CD1c-positive myeloid dendritic cell (primary cell): ENCODE data around the gene ARMC2.
"Not testable (repeated sequence)": the region's sequence is repeated elsewhere in the genome, so short reads cannot be mapped to it uniquely, and the experiment has no call there.

Experiments
- DNase-seq: peaks from one replicate; pipeline ENCODE4 v3.0.0-alpha.2; 2016; ENCODE audit errors: extremely low spot score

Gene ARMC2

GRCh38 chr6:108848116-108848868 lies at the start of gene ARMC2:
ARMC2 (plus strand) TSS chr6:108848422; CDS start chr6:108854268, 5,846 bp downstream.
- DNase-seq: peak; percentile 98

- peak; percentile 23 for DNase-seq
Observed at GRCh38 chr6:108798670-108799353, 49.4 kb upstream of the ARMC2 start.

- no peak for DNase-seq
Observed at GRCh38 chr6:108799354-108799717, 48.9 kb upstream of the ARMC2 start.

GRCh38 chr6:108799791-108800190 lies 48.4 kb upstream of the ARMC2 start:
- no peak for DNase-seq

- DNase-seq: no peak
Observed at GRCh38 chr6:108800427-108800864, 47.8 kb upstream of the ARMC2 start.

- peak; percentile 53 for DNase-seq
Observed at GRCh38 chr6:108801366-108801765, 46.9 kb upstream of the ARMC2 start.

- DNase-seq: no peak
Observed at GRCh38 chr6:108803982-108804490, 44.2 kb upstream of the ARMC2 start.

- no peak for DNase-seq
Observed at GRCh38 chr6:108804956-108805355, 43.3 kb upstream of the ARMC2 start.

- peak; percentile 73 for DNase-seq
Observed at GRCh38 chr6:108805611-108806167, 42.5 kb upstream of the ARMC2 start.

- no peak for DNase-seq
Observed at GRCh38 chr6:108806171-108806570, 42.1 kb upstream of the ARMC2 start.

- DNase-seq: no peak
Observed at GRCh38 chr6:108806665-108807064, 41.6 kb upstream of the ARMC2 start.

GRCh38 chr6:108807928-108808327 lies 40.3 kb upstream of the ARMC2 start:
- no peak for DNase-seq

- no peak for DNase-seq
Observed at GRCh38 chr6:108809211-108809610, 39.0 kb upstream of the ARMC2 start.

- DNase-seq: no peak
Observed at GRCh38 chr6:108810057-108810643, 38.1 kb upstream of the ARMC2 start.

- DNase-seq: no peak
Observed at GRCh38 chr6:108811490-108811889, 36.7 kb upstream of the ARMC2 start.

GRCh38 chr6:108813218-108813617 lies 35.0 kb upstream of the ARMC2 start:
- DNase-seq: not testable (repeated sequence)

GRCh38 chr6:108817276-108817675 lies 30.9 kb upstream of the ARMC2 start:
- not testable (repeated sequence) for DNase-seq

GRCh38 chr6:108820006-108820405 lies 28.2 kb upstream of the ARMC2 start:
- DNase-seq: no peak

GRCh38 chr6:108822401-108822800 lies 25.8 kb upstream of the ARMC2 start:
- no peak for DNase-seq

- no peak for DNase-seq
Observed at GRCh38 chr6:108825326-108825725, 22.9 kb upstream of the ARMC2 start.

- no peak for DNase-seq
Observed at GRCh38 chr6:108831104-108831503, 17.1 kb upstream of the ARMC2 start.

- no peak for DNase-seq
Observed at GRCh38 chr6:108832738-108833137, 15.5 kb upstream of the ARMC2 start.
